GM18858 (cell line): ENCODE results near the gene DTX4.

Experiments
- ATAC-seq: cut with Tn5 transposase; IDR thresholded peaks from one replicate; pipeline ENCODE4 v1.9.1; 2021; ENCODE audit not compliant: unreplicated experiment

DTX4 gene

GRCh38 chr11:59216641-59217564 is 45.0 kb downstream of the DTX4 start:
- ATAC-seq, result peak; percentile 85

- no peak for ATAC-seq
Measured at GRCh38 chr11:59218319-59218718, 46.4 kb downstream of the DTX4 start.

DNA sequence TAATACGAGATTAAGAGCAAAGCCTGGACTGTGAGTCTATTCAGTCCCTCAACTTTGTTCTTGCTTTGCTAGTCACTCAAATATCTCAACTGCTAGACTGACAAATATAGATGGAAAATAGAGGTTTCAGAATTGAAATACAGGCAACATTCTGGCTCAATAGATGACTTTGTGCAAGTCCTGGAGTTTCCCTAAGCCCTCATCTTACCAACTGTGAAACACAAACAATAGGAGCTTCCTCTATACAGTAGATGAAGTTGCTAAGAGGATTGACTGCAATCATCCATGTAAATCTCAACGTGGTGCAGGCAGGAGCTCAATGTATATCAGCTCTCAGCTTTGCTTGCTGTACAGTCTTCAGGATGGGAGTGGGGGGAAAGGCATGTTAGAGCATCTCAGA is 47.0 kb downstream of the DTX4 start:
- no peak for ATAC-seq

GRCh38 chr11:59219836-59220235 is 47.9 kb downstream of the DTX4 start:
- no peak for ATAC-seq

- ATAC-seq, result no peak
Measured at GRCh38 chr11:59221441-59221840, 49.5 kb downstream of the DTX4 start.

- ATAC-seq, result no peak
Measured at GRCh38 chr11:59222464-59223060, 50.6 kb downstream of the DTX4 start.

GRCh38 chr11:59223177-59223576 is 51.2 kb downstream of the DTX4 start:
- no peak for ATAC-seq

- ATAC-seq, result no peak
Measured at GRCh38 chr11:59223611-59224010, 51.7 kb downstream of the DTX4 start.

DNA sequence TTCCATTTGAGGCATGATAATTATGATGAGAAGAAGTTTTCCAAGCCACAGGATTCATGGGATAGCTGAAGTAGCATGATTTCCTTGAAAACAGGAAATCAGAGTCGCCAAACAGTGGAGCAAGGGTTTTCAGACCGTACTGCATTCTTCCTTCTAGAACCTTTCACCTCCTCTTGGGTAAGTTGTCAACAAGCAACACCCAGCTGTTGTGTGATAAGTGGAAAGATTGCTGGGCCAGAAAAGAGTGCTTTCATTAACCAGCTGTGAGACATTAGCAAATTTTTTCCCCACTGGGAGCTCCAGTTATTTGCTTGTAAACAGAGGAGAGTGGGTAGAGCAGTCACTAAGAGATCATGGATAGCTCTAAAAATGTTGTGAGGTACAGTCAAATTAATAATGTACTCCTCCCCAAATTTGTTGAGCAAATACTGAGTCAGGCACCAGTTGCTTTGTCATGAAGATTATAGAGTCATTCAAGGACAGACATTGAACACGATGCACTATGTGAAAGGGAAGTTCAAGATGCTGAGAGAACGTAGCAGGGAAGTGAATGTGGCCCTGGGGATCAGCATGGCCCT is 52.5 kb downstream of the DTX4 start:
- no peak for ATAC-seq

GRCh38 chr11:59225017-59225416 is 53.1 kb downstream of the DTX4 start:
- ATAC-seq, result no peak

DNA sequence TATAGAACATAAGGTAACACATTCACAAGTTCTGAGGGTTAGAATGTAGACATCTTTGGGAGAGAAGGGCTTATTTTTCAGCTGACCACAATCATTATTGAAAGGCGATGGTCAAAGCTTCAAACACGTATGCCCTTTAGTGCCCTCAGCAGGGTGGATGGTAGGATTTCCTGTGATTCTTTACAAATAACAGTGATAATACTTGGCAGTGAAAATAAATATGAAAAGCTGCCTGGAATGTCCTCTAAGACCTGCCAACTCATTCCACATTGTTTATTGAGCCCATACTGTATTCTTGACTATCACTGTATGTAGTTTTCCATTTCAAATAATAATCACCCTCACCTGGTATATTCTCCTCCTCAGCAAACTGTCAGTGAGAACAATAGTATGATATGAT is 54.5 kb downstream of the DTX4 start:
- ATAC-seq, result no peak

GRCh38 chr11:59240322-59240721 is 68.4 kb downstream of the DTX4 start:
- ATAC-seq, result no peak

DNA sequence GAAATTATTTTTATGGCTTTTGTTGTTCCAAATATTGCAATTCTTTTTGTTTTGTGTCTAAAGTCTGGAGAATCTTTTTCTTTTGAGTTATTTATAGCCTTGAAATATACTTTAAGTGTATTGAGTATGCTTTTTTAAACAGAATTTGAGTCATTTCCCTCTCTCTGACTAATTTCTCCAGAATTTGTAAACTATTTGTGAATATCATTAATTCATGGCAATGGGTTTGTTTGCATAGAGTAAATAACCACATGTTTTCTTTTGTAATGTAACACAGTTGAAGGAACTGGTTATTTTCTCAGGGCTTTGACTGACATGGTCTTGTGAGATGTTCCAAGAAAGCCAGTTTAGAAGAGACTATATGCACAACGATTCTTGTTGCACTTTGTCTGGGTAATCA is 71.7 kb downstream of the DTX4 start:
- no peak for ATAC-seq

DNA sequence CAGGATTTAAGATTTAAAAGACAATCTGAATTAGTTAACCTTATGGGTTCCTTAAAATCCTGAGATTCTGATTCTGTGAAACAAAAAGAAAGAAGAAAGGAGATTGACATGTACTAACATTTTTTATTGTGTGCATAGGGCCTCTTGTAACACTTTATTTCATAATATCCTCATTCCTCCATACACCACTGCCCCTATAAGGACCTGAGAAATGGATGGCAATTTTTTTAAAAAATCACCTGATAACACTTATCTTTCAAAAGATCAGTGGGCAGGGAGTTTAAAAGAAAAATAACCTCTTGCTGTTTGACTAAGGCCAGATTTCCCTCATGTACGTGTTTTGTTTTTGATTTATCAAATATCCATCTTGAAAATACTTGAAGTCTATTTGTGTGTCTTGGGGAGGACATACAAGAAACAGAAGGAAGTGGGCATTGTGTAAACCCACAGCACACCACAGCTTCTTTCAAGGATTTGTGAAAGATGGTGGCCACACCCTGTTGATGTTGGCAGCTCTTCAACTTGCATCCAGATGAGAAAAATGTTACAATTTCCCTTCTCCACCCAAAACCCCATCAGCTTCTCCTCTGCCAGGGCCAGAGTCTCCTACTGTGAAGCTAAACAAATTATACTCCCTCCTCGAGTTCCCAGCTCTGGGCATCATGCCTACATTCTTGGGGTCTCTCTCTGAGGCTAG is 75.7 kb downstream of the DTX4 start:
- no peak for ATAC-seq

DNA sequence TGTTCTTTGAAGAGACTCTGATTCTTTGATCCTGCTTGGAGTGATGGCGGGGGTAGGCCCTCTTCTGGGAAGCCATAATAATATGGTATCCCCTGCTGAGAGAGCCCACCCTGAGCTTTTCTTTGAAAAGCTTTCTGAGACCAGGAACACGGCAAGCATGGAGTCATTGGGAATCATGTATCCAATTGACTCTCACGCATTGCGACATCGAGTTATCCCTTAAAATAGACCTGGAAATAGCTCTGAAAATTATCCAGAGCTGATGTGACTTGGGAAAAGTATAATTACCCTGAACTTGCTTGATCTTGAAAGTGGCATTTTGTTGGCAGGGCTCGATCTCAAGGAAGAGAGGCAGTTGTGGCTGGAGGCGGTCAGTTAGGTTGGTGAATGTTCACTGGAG is 77.6 kb downstream of the DTX4 start:
- no peak for ATAC-seq

DNA sequence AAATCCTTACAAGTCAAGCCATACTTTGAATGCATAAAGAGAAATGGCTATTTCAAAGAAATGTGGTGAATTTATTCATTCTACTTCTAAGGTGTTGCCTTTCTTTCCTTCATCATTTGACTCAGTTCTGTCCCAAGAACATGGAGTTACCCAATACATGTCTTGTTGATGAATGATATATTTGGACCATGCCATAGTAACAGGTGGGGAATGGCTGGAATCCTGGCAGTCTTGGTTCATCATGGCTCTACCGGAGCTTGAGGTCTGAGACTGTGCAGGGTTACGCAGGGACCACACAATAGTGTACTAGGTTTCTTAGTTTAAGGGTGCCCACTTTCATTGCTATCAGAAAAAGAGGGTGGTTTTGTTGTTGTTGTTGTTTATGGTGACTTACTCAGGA is 81.1 kb downstream of the DTX4 start:
- no peak for ATAC-seq

DNA sequence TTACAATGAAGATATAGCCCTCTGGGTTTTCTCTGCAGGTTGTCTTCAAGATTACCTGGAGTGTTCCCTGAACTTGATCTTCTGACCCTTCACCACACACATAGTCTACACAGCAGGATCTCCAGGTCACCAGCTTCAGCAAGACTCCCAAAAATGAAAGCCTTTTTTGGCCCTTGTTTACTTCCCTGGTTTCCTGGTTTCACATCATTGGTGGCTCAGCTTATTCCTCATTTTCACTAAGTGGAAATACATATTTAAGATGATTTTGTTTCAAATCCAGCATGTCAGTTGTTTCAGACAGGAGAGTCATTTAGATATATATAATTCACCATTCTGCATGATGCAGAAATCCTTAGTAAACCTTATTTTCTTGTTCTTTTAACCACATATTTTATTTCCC is 82.4 kb downstream of the DTX4 start:
- no peak for ATAC-seq

- ATAC-seq, result no peak
Measured at GRCh38 chr11:59255281-59255680, 83.3 kb downstream of the DTX4 start.
